ENCODE measurements around the gene AOC2.
"Not testable (repeated sequence)": the region's sequence is repeated elsewhere in the genome, so short reads cannot be mapped to it uniquely, and the experiment has no call there.

Gene AOC2

GRCh38 chr17:42855048-42855596, 10.7 kb downstream of the AOC2 start:
- DNase-seq: no peak

- not testable (repeated sequence) for DNase-seq
Measured at GRCh38 chr17:42856093-42856492, 11.7 kb downstream of the AOC2 start.

- not testable (repeated sequence) for DNase-seq
Measured at GRCh38 chr17:42856516-42856915, 12.1 kb downstream of the AOC2 start.

- DNase-seq: no peak
Measured at GRCh38 chr17:42857389-42857788, 13.0 kb downstream of the AOC2 start.

- no peak for DNase-seq
Measured at GRCh38 chr17:42865638-42866094, 21.3 kb downstream of the AOC2 start.

GRCh38 chr17:42866216-42866615, 21.8 kb downstream of the AOC2 start:
- DNase-seq: no peak

GRCh38 chr17:42866631-42867575, 22.5 kb downstream of the AOC2 start:
- no peak for DNase-seq

GRCh38 chr17:42867694-42868261, 23.4 kb downstream of the AOC2 start:
- DNase-seq: not testable (repeated sequence)

- DNase-seq: no peak
Measured at GRCh38 chr17:42868338-42868737, 24.0 kb downstream of the AOC2 start.

GRCh38 chr17:42871647-42872046, 27.3 kb downstream of the AOC2 start:
- DNase-seq: no peak

- no peak for DNase-seq
Measured at GRCh38 chr17:42872251-42872965, 28.0 kb downstream of the AOC2 start.

- no peak for DNase-seq
Measured at GRCh38 chr17:42873315-42873714, 28.9 kb downstream of the AOC2 start.

- not testable (repeated sequence) for DNase-seq
Measured at GRCh38 chr17:42873932-42874695, 29.7 kb downstream of the AOC2 start.

- no peak for DNase-seq
Measured at GRCh38 chr17:42877037-42877436, 32.7 kb downstream of the AOC2 start.

GRCh38 chr17:42878123-42878880, 33.9 kb downstream of the AOC2 start:
- no peak for DNase-seq

- DNase-seq: no peak
Measured at GRCh38 chr17:42878924-42879595, 34.7 kb downstream of the AOC2 start.

GRCh38 chr17:42879596-42879985, 35.2 kb downstream of the AOC2 start:
- DNase-seq: no peak

GRCh38 chr17:42880776-42881310, 36.5 kb downstream of the AOC2 start:
- no peak for DNase-seq

- DNase-seq: not testable (repeated sequence)
Measured at GRCh38 chr17:42881706-42882105, 37.3 kb downstream of the AOC2 start.

- DNase-seq: no peak
Measured at GRCh38 chr17:42882166-42882565, 37.8 kb downstream of the AOC2 start.
